Measurements from ENCODE around the gene KIF27. TPM values are rescaled to one million over a fixed set of nuclear protein-coding genes. Genes with fewer than 3 reads are reported as not detected.

The KIF27 gene
- total RNA-seq, 1 experiment from 2014 or later, result 6.6 TPM

DNA sequence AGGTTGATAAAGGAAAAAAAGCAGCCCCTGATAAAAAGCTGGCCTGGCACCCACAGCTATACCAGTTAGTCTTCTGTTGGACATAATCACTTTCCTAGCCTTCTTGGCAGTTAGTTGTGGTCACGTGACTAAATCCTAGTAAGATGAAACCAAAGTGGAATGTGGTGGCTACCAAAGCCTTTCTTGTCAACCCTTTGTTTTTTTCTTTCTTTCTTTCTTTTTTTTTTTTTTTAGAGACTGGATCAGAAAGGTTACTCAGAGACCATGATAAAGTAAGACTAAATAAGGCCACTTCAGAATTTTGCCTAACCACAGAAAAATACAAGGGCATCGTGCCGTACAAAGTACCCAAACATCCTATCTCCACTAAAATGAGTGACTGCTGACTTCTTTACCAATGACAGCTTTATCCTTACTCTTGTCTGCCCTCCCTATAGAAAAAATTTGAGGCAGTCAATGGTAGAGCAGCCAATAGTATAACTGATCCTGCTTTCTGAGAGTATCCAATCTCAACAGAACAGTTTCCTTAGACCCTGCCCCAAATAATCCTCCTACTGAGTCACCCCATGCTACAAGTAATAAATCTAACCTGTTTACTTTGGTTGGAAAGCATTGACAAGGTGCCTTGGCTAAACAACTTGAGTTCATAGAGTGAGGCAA is 14.2 kb upstream of the KIF27 start:
- Mint-ChIP-seq H3K27ac (ENCODE audit: unreplicated experiment) (no peak overlapping the region), H3K9me3 (ENCODE audit: low read depth, unreplicated experiment) (no peaks in the 10 kb centered on the region), H3K4me1 (ENCODE audit: low read depth, unreplicated experiment) (peaks cover 33% of the 10 kb centered on the region), H3K4me3 (ENCODE audit: low read depth, unreplicated experiment) (no peak overlapping the region), H3K36me3 (ENCODE audit: insufficient read depth, unreplicated experiment) (no peaks in the 10 kb centered on the region), H3K27me3 (ENCODE audit: unreplicated experiment) (no peaks in the 10 kb centered on the region)
- CTCF ChIA-PET, result interaction anchor here (0.7 to 0.9 kb wide), 4 partner anchors 17 to 548 kb away, joined by 3 to 8 read pairs (median 4); no protein-coding TSS in a partner anchor
- intact Hi-C loops (cut with micrococcal nuclease; ENCODE audit: unreplicated experiment), result no loop called here
- no TSS peak for BruUV-seq (replicated peaks)
- TF ChIP-seq, protein P1, sequence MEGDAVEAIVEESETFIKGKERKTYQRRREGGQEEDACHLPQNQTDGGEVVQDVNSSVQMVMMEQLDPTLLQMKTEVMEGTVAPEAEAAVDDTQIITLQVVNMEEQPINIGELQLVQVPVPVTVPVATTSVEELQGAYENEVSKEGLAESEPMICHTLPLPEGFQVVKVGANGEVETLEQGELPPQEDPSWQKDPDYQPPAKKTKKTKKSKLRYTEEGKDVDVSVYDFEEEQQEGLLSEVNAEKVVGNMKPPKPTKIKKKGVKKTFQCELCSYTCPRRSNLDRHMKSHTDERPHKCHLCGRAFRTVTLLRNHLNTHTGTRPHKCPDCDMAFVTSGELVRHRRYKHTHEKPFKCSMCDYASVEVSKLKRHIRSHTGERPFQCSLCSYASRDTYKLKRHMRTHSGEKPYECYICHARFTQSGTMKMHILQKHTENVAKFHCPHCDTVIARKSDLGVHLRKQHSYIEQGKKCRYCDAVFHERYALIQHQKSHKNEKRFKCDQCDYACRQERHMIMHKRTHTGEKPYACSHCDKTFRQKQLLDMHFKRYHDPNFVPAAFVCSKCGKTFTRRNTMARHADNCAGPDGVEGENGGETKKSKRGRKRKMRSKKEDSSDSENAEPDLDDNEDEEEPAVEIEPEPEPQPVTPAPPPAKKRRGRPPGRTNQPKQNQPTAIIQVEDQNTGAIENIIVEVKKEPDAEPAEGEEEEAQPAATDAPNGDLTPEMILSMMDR (IDR thresholded peaks at IDR 0.05; ENCODE audit: unreplicated experiment), result no peak
- peak; percentile 17 for DNase-seq

DNA sequence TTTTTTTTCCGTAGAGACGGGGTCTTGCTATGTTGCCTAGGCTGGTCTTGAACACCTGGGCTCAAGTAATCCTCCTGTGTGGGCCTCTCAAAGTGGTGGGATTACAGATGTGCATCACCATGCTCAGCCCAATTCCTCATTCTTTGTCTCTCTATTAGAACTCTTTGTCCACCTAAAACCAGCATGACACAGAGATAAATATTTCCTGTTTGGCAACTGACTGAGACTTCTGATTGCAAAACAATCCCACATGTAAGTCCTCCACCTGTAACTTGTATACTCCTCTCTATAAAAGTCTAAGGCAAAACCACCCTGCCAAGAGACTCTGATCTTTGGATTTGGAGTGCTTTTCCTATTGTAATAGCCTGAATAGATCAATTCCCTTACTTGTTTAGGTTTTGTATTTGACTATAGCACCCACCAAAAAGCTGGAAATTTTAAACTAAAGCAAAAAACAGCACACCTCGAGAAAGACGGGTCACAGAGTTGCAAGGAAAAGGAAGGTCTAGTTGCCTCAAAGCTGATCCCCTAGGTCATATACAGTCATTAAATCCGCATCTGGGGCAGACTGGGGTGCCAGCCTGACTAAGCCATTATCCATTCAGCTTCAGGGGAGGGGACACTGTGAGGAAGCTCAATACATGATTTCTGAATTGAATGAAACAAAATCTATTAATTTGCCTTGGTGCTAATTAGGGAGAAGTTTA is 13.5 kb upstream of the KIF27 start:
- intact Hi-C loops (cut with micrococcal nuclease; ENCODE audit: unreplicated experiment), result no loop called here
- CTCF ChIA-PET, result interaction anchor here (0.7 to 0.9 kb wide), 4 partner anchors 18 to 547 kb away, joined by 3 to 8 read pairs (median 4); no protein-coding TSS in a partner anchor
- peak; percentile 6 for DNase-seq
- no TSS peak for BruUV-seq (replicated peaks)
- Mint-ChIP-seq H3K36me3 (ENCODE audit: insufficient read depth, unreplicated experiment) (no peaks in the 10 kb centered on the region), H3K27me3 (ENCODE audit: unreplicated experiment) (no peaks in the 10 kb centered on the region), H3K4me1 (ENCODE audit: low read depth, unreplicated experiment) (peaks cover 33% of the 10 kb centered on the region), H3K9me3 (ENCODE audit: low read depth, unreplicated experiment) (no peaks in the 10 kb centered on the region), H3K4me3 (ENCODE audit: low read depth, unreplicated experiment) (no peak overlapping the region), H3K27ac (ENCODE audit: unreplicated experiment) (no peak overlapping the region)
- TF ChIP-seq, protein P1 (IDR thresholded peaks at IDR 0.05; ENCODE audit: unreplicated experiment), result no peak

DNA sequence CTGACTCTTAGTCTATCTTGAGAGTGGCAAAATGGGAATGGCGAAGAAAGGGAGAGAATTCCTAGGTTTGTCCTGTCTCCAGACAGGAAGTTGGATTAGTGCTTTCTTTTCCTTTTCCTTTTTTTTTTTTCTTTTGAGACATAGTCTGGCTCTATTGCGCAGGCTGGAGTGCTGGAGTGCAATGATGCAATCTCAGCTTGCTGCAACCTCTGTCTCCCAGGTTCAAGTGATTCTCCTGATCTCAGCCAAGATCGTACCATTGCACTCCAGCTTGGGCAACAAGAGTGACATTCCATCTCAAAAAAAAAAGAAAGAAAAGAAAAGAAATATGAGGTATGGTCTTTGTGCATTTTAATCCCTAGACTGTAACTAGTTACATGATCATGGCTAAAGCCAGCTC is 12.6 kb upstream of the KIF27 start:
- H3K9me3 Mint-ChIP-seq (ENCODE audit: low read depth, unreplicated experiment), result no peaks in the 10 kb centered on the region
- H3K4me3 Mint-ChIP-seq (ENCODE audit: low read depth, unreplicated experiment), result no peak overlapping the region
- BruUV-seq (replicated peaks), result no TSS peak
- TF ChIP-seq, protein P1 (IDR thresholded peaks at IDR 0.05; ENCODE audit: unreplicated experiment), result no peak
- H3K27me3 Mint-ChIP-seq (ENCODE audit: unreplicated experiment), result no peaks in the 10 kb centered on the region
- no peak overlapping the region for H3K27ac Mint-ChIP-seq (ENCODE audit: unreplicated experiment)
- CTCF ChIA-PET, result no interaction called here
- intact Hi-C loops (cut with micrococcal nuclease; ENCODE audit: unreplicated experiment), result no loop called here
- no peak for DNase-seq
- peaks cover 33% of the 10 kb centered on the region for H3K4me1 Mint-ChIP-seq (ENCODE audit: low read depth, unreplicated experiment)
- H3K36me3 Mint-ChIP-seq (ENCODE audit: insufficient read depth, unreplicated experiment), result no peaks in the 10 kb centered on the region

DNA sequence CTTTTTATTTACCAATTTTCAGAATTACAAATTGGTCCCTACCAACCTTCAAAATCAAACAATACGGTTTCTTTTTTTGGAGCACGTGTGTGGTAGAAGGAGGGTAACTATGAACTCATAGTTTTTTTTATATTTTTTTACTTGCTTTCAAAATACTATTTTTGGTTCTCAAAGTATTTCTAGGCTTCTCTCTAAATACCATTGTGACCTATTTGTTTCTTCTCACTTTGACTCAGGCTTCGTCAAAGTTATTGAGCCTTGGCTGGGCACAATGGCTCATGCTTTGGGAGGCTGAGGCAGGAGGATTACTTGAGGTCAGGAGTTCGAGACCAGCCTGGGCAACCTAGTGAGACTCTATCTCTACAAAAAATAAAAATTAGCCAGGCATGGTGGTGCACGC is 11.6 kb upstream of the KIF27 start:
- no peaks in the 10 kb centered on the region for H3K27me3 Mint-ChIP-seq (ENCODE audit: unreplicated experiment)
- CTCF ChIA-PET, result interaction anchor here (0.7 kb wide), 1 partner anchor 29 kb away, joined by 4 read pairs; no protein-coding TSS in a partner anchor
- no peak overlapping the region for H3K4me3 Mint-ChIP-seq (ENCODE audit: low read depth, unreplicated experiment)

More for the DNA sequence above, 11.6 kb upstream of the KIF27 start:
- Mint-ChIP-seq H3K4me1 (ENCODE audit: low read depth, unreplicated experiment) (peaks cover 37% of the 10 kb centered on the region), H3K27ac (ENCODE audit: unreplicated experiment) (no peak overlapping the region), H3K9me3 (ENCODE audit: low read depth, unreplicated experiment) (no peaks in the 10 kb centered on the region), H3K36me3 (ENCODE audit: insufficient read depth, unreplicated experiment) (no peaks in the 10 kb centered on the region)
- intact Hi-C loops (cut with micrococcal nuclease; ENCODE audit: unreplicated experiment), result no loop called here
- no TSS peak for BruUV-seq (replicated peaks)
- TF ChIP-seq, protein P1 (IDR thresholded peaks at IDR 0.05; ENCODE audit: unreplicated experiment), result no peak
- no peak for DNase-seq

Data from Calu3 (cell line).